T47D (cell line): ENCODE measurements around the gene PIK3CA.

Source experiments
- DNase-seq, 2 experiments: peaks; one replicate each; pipeline versions ENCODE4 v3.0.0 to v3.0.0-alpha.2; 2011 to 2012; ENCODE audit warnings: low read depth in 1 of 2, low spot score in 1 of 2
- JUND ChIP-seq: IDR thresholded peaks from 2 replicates; pipeline ENCODE4 v1.6.1; 2012; ENCODE audit warnings: low read depth
- in situ Hi-C: cut with HindIII; loops from 2 replicates; pipeline ENCODE4 v1.10.0; 2016; ENCODE audit warnings: low sequenced_read_pairs, low pct_unique_long_range_greater_than_20kb

The PIK3CA gene

GRCh38 chr3:179168918-179169317 is 20.8 kb downstream of the PIK3CA start:
- TF ChIP-seq JUND: no peak
- DNase-seq: no peak
- in situ Hi-C loops: no loop called here

- in situ Hi-C loops: no loop called here
- no peak for TF ChIP-seq JUND
- DNase-seq: no peak
These were observed 24.4 kb downstream of the PIK3CA start for GRCh38 chr3:179172546-179172945.

DNA sequence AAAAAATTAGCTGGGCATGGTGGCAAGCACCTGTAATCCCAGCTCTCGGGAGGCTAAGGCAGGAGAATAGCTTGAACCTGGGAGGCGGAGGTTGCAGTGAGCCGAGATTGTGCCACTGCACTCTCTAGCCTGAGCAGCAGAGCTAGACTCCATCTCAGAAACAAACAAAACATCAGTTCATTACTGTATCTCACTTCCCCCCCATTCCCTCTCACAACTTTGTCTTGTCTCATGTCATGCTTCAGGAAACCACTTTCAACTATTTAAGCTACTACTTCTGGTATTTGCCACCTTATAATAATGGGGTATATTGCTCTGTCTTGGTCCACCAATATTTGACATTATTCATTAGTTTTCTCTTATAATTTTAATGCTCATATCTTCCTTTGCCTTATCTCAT is 26.2 kb downstream of the PIK3CA start:
- no peak for TF ChIP-seq JUND
- in situ Hi-C loops: no loop called here
- no peak for DNase-seq

DNA sequence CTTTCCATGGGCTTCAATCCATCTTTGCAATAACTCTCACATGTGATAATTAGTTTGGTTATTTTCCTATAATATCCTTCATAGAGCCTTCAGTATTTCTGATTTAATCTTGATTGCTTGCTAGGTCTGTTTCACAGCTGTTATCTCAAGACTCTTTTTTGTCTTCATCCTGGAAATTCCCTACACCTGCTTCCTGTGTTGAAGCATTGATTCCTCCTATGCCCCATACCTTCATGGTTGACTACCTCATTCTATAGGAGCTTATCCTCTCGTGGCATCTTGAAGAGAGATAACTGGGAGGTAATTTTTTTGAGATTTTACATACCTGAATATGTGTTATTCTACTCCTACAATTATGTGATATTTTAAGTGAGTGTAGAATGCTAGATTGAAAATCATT is 26.7 kb downstream of the PIK3CA start:
- TF ChIP-seq JUND: no peak
- DNase-seq: no peak
- in situ Hi-C loops: no loop called here

GRCh38 chr3:179175358-179175757 is 27.2 kb downstream of the PIK3CA start:
- TF ChIP-seq JUND: no peak
- DNase-seq: no peak
- in situ Hi-C loops: no loop called here

- TF ChIP-seq JUND: no peak
- no peak for DNase-seq
- in situ Hi-C loops: no loop called here
These were observed 29.5 kb downstream of the PIK3CA start for GRCh38 chr3:179177611-179178010.

GRCh38 chr3:179179256-179179655 is 31.1 kb downstream of the PIK3CA start:
- in situ Hi-C loops: no loop called here
- TF ChIP-seq JUND: no peak
- DNase-seq: no peak

DNA sequence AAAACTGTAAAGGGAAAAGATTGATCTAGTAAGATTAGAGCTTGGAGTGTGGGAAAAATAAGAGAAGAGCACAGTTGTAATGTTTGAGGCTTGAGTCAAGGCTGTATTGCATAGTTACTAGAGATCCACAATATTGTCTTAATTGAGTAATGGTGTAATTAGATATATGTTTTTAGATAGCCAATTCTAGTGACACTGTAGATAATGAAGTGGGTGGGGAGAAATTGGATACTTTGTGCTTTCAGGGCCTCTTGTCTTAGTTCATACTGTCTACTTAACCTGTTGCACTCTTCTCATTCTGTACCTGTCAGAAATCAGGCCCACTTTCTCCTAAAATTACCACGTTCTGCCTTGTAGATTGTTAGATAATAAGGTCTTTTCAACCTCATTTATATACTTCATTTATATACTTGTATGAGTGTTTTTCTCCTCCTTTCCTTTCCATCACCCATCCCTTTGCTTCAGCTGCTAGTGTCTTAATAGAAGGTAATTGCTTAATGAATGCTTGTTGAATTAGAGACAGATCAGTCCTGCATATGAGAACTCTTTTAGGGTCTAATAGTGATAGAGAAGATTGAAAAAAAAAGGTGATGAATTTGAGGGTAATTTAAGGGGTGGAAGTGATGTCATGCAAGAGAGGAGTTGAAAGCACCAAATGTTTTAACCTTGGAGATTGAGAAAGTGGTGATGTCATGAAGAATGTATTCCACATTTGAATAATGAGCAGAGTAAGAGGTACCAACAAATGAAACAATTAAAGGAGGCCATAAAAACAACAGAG is 32.0 kb downstream of the PIK3CA start:
- no peak for TF ChIP-seq JUND
- in situ Hi-C loops: no loop called here
- no peak for DNase-seq

GRCh38 chr3:179181021-179181472 is 32.9 kb downstream of the PIK3CA start:
- no peak for DNase-seq
- no peak for TF ChIP-seq JUND
- in situ Hi-C loops: no loop called here

DNA sequence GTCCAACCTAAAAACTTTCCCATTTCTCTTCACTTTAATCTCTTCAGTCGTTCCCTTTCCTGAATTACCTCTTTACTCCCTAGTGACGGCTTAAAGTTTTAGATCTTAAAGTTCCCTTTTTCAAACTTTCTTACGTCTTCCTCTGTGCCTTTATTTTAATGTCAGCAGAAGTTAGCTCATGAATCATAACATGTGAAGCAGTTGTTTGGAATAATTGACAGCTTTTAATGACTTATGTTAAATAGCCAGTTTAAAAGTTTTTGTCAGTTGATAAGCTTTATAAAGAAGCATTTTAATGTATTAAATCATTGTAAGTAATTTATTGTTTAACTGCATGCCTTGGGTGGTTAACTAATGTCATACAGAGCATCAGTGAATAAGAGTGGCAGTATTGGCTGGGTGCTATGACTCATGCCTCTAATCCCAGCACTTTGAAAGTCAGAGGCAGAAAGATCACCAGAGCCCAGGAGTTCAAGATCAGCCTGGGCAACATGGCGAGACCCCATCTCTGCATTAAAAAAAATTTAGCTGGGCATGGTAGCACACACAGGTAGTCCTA is 33.9 kb downstream of the PIK3CA start:
- DNase-seq: no peak
- in situ Hi-C loops: no loop called here
- TF ChIP-seq JUND: no peak

GRCh38 chr3:179182902-179183301 is 34.7 kb downstream of the PIK3CA start:
- in situ Hi-C loops: no loop called here
- DNase-seq: no peak
- no peak for TF ChIP-seq JUND

- DNase-seq: no peak
- no peak for TF ChIP-seq JUND
- in situ Hi-C loops: no loop called here
These were observed 36.7 kb downstream of the PIK3CA start for GRCh38 chr3:179184826-179185225.

DNA sequence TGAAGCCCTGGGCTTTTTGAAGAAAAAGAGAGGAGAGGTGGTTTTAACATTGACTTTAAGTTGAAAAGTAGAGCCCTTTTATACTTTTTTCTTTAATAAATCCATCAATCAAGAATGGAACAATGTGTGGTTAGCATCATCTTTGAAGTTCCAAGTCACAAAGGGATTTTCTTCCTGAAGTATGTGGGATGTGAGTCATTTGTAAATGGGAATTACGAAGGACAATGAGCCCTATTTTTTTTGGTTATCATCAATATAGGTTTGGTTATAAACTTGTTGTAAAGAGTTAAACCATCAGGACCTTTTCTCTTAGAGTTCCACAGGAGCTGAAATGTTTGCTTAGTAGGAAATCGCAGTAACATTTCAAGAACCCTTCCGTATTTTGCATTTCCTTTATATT is 38.3 kb downstream of the PIK3CA start:
- DNase-seq: no peak
- in situ Hi-C loops: no loop called here
- no peak for TF ChIP-seq JUND

DNA sequence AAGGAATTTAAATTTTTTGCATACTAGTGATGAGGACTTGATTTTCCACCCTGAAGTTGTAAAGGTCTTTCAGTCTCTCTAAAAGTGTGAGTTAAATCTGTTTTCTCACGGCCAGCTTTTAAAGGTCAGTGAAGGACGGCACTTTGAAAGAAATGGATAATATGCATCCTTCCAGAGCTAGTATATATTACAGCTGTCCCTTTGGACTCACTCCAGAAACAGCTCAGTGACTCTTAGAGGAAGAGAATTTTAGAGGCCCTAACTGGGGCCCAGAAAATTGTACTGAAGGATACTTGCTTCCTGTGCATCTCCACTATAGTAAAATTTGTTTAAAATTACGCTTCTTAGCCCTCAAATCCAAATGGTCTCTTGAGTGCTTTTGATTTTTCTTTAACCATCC is 41.6 kb downstream of the PIK3CA start:
- no peak for TF ChIP-seq JUND
- in situ Hi-C loops: no loop called here
- no peak for DNase-seq
